Stimulated activated CD4-positive, alpha-beta T cell treated with anti-CD3 and anti-CD28 coated beads, Interleukin-12 subunit alpha, Interleukin-12 subunit beta, amount 100 ng/mL, for 24 hours (primary cell): ENCODE results near the gene HCLS1.

Experiments used
- DNase-seq, 2 experiments: peaks; one replicate each; pipeline ENCODE4 v3.0.0-alpha.2; 2020; ENCODE audit warnings: low read depth in 2 of 2

The HCLS1 gene

GRCh38 chr3:121658716-121659435 is 1.8 kb downstream of the HCLS1 start:
- DNase-seq = no peak

- DNase-seq = no peak
Observed at GRCh38 chr3:121654493-121655385, 6.0 kb downstream of the HCLS1 start.

- no peak for DNase-seq
Observed at GRCh38 chr3:121651684-121652083, 9.0 kb downstream of the HCLS1 start.

GRCh38 chr3:121649645-121650044 is 11.1 kb downstream of the HCLS1 start:
- DNase-seq = no peak

- DNase-seq = no peak
Observed at GRCh38 chr3:121648219-121648958, 12.3 kb downstream of the HCLS1 start.

- no peak for DNase-seq
Observed at GRCh38 chr3:121645054-121645453, 15.6 kb downstream of the HCLS1 start.

GRCh38 chr3:121642601-121643314 is 17.9 kb downstream of the HCLS1 start:
- no peak for DNase-seq

GRCh38 chr3:121641127-121641526 is 19.6 kb downstream of the HCLS1 start:
- DNase-seq = no peak

- no peak for DNase-seq
Observed at GRCh38 chr3:121637922-121638321, 22.8 kb downstream of the HCLS1 start.

GRCh38 chr3:121630355-121630754 is 30.3 kb downstream of the HCLS1 start:
- DNase-seq = no peak

- no peak for DNase-seq
Observed at GRCh38 chr3:121629601-121630000, 31.1 kb downstream of the HCLS1 start.

- no peak for DNase-seq
Observed at GRCh38 chr3:121627622-121628021, 33.1 kb downstream of the HCLS1 start.

GRCh38 chr3:121627211-121627610 is 33.5 kb downstream of the HCLS1 start:
- no peak for DNase-seq

GRCh38 chr3:121626495-121626894 is 34.2 kb downstream of the HCLS1 start:
- no peak for DNase-seq

- DNase-seq = no peak
Observed at GRCh38 chr3:121624147-121624899, 36.4 kb downstream of the HCLS1 start.

- no peak for DNase-seq
Observed at GRCh38 chr3:121621491-121621890, 39.2 kb downstream of the HCLS1 start.

- no peak for DNase-seq
Observed at GRCh38 chr3:121619691-121620090, 41.0 kb downstream of the HCLS1 start.

GRCh38 chr3:121606106-121606505 is 54.6 kb downstream of the HCLS1 start:
- no peak for DNase-seq

- no peak for DNase-seq
Observed at GRCh38 chr3:121604759-121605158, 55.9 kb downstream of the HCLS1 start.

- DNase-seq = no peak
Observed at GRCh38 chr3:121601212-121601812, 59.4 kb downstream of the HCLS1 start.
